Stimulated activated CD8-positive, alpha-beta memory T cell treated with anti-CD3 and anti-CD28 coated beads, Interleukin-7, amount 100 ng/mL, for 24 hours (primary cell): ENCODE measurements around the gene ZFYVE27.

Experiments
- DNase-seq: peaks from one replicate; pipeline ENCODE4 v3.0.0-alpha.2; 2020; ENCODE audit warnings: low read depth

The ZFYVE27 gene

GRCh38 chr10:97715259-97715874 is 21.6 kb upstream of the ZFYVE27 start:
- no peak for DNase-seq

GRCh38 chr10:97717627-97718026 is 19.3 kb upstream of the ZFYVE27 start:
- DNase-seq = no peak

- DNase-seq = no peak
These were observed 18.8 kb upstream of the ZFYVE27 start for GRCh38 chr10:97718178-97718577.

- DNase-seq = no peak
These were observed 18.2 kb upstream of the ZFYVE27 start for GRCh38 chr10:97718659-97719142.

GRCh38 chr10:97719602-97720001 is 17.3 kb upstream of the ZFYVE27 start:
- DNase-seq = no peak

GRCh38 chr10:97721871-97722780 is 14.8 kb upstream of the ZFYVE27 start:
- DNase-seq = no peak

- DNase-seq = no peak
These were observed 13.9 kb upstream of the ZFYVE27 start for GRCh38 chr10:97723001-97723400.

GRCh38 chr10:97724341-97724941 is 12.5 kb upstream of the ZFYVE27 start:
- DNase-seq = no peak

- DNase-seq = no peak
These were observed 10.2 kb upstream of the ZFYVE27 start for GRCh38 chr10:97726636-97727178.

GRCh38 chr10:97729014-97729413 is 7.9 kb upstream of the ZFYVE27 start:
- DNase-seq = no peak

GRCh38 chr10:97731346-97732051 is 5.4 kb upstream of the ZFYVE27 start:
- no peak for DNase-seq

- DNase-seq = no peak
These were observed 4.9 kb upstream of the ZFYVE27 start for GRCh38 chr10:97732052-97732359.

- no peak for DNase-seq
These were observed 3.7 kb upstream of the ZFYVE27 start for GRCh38 chr10:97733256-97733655.

- DNase-seq = no peak
These were observed 2.9 kb upstream of the ZFYVE27 start for GRCh38 chr10:97734021-97734420.

- no peak for DNase-seq
These were observed 476 bp upstream of the ZFYVE27 start for GRCh38 chr10:97736403-97736901.

- no peak for DNase-seq
These were observed 890 bp downstream of the ZFYVE27 start for GRCh38 chr10:97737770-97738265.

GRCh38 chr10:97738616-97739015 is 1.7 kb downstream of the ZFYVE27 start:
- DNase-seq = no peak

- DNase-seq = no peak
These were observed 3.7 kb downstream of the ZFYVE27 start for GRCh38 chr10:97740613-97741012.

- no peak for DNase-seq
These were observed 6.4 kb downstream of the ZFYVE27 start for GRCh38 chr10:97743169-97743943.

GRCh38 chr10:97744405-97745035 is 7.6 kb downstream of the ZFYVE27 start:
- no peak for DNase-seq
